ENCODE results near the gene MYO5A.
"Not testable (repeated sequence)": the region's sequence is repeated elsewhere in the genome, so short reads cannot be mapped to it uniquely, and the experiment has no call there.

MYO5A gene

DNA sequence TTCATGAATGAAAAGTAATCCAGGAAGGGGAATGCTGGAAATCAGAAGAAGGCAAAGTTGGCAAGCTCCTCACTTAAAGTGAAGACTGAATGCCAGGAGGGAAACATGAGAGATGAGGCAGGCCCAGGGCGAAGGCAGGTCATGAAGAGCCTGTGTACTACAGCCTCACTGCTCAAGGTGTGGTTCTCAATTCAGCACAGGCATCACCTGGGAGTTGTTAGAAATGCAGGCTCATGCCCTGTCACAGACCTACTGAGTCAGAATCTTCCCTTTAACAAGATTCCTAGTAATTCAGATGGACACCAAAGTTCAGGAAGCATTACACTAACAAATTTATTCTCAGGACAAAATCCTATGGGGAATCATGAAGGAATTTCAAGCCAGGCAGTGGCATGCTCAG lies 14.2 kb downstream of the MYO5A start:
- TF ChIP-seq, protein P1, sequence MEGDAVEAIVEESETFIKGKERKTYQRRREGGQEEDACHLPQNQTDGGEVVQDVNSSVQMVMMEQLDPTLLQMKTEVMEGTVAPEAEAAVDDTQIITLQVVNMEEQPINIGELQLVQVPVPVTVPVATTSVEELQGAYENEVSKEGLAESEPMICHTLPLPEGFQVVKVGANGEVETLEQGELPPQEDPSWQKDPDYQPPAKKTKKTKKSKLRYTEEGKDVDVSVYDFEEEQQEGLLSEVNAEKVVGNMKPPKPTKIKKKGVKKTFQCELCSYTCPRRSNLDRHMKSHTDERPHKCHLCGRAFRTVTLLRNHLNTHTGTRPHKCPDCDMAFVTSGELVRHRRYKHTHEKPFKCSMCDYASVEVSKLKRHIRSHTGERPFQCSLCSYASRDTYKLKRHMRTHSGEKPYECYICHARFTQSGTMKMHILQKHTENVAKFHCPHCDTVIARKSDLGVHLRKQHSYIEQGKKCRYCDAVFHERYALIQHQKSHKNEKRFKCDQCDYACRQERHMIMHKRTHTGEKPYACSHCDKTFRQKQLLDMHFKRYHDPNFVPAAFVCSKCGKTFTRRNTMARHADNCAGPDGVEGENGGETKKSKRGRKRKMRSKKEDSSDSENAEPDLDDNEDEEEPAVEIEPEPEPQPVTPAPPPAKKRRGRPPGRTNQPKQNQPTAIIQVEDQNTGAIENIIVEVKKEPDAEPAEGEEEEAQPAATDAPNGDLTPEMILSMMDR (IDR thresholded peaks at IDR 0.05; ENCODE audit: insufficient read depth, low read depth, low read length, missing control alignments): no peak

DNA sequence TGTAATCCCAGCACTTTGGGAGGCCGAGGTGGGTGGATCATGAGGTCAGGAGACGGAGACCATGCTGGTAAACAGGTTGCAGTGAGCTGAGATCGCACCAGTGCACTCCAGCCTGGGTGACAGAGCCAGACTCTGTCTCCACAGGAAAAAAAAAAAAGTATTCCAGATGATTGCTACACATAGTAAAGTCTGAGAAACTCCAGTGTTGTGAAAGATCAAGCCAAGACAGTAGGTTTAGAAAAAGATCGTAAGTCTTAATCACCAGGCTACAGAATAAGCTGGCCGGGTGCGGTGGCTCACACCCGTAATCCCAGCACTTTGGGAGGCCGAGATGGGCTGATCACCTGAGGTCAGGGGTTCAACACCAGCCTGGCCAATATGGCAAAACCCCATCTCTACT lies 15.8 kb downstream of the MYO5A start:
- peak; percentile 72 for DNase-seq (ENCODE audit: low read depth)
- H3K4me3 ChIP-seq (ENCODE audit: low read length): not testable (repeated sequence)

More for the DNA sequence above, 14.2 kb downstream of the MYO5A start:
- H3K4me3 ChIP-seq (ENCODE audit: low read length): no peak overlapping the region
- peak; percentile 83 for DNase-seq (ENCODE audit: low read depth)

DNA sequence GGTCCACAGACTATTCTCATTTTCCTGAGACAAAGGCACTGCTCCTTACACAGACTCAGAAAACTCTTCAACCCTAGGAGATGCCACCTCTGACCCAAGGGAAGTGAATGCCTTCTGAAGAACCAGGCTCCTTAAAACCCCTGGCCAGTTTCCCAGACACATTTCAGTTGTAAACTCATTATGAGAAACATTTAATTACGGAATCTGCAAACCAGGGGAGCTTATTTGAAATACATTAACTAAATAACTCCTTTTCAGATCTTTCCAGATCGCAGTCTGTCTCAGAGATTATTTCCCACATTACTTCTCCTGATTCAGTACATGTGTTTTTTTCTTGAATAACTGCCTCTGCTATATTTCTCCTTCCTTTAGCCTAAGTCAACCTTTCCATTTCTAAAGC lies 17.6 kb downstream of the MYO5A start:
- H3K4me3 ChIP-seq (ENCODE audit: low read length): no peak overlapping the region
- TF ChIP-seq, protein P1 (IDR thresholded peaks at IDR 0.05; ENCODE audit: insufficient read depth, low read depth, low read length, missing control alignments): no peak
- DNase-seq (ENCODE audit: low read depth): no peak

DNA sequence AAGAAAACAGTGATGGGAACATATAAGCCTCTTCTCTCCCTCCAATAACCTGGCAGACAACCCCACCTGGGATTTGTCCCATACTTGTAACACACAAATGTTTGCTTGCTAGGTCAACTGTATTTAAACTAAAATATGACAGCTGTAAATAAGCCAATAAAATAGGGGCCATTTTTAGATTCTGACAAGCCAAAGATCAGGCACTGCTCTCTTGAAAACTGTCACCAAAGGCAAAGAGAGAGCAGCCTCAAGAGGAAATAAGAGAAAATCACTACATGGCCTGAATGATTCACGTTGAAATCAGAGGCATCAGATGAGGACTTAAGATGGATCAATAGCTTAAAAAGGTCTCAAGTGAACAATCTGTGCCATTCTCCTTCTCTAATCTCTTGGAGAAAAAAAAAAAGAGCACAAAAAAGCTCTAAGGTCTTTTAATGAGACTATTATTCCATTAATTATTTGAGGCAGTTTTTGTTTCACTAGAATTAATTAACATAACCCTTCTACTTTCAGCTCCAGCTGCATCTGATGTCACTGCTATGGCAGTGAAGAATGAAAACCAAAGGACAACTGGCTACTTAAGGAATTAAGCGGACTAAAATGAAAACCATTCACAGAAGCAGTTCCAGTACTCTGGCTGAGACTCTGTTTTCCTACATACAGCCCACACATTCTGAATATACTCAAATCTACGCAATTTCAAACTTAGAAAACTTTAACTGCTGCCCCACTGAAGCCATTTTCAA lies 19.0 kb downstream of the MYO5A start:
- no peak for DNase-seq (ENCODE audit: low read depth)
- TF ChIP-seq, protein P1 (IDR thresholded peaks at IDR 0.05; ENCODE audit: insufficient read depth, low read depth, low read length, missing control alignments): no peak
- H3K4me3 ChIP-seq (ENCODE audit: low read length): no peak overlapping the region

DNA sequence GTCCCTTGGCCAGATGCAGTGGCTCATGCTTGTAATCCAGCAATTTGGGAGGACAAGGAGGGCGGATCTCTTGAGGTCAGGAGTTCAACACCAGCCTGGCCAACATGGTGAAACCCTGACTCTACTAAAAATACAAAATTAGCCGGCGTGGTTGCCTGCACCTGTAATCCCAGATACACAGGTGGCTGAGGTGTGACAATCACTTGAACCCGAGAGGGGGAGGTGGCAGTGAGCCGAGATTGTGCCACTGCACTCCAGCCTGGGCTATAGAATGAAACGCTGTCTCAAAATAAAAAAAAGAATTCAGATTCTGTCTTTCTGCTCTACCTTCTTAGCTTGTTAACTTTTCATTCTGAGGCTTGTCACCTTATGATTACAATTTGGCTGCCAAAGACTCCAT lies 22.1 kb downstream of the MYO5A start:
- TF ChIP-seq, protein P1 (IDR thresholded peaks at IDR 0.05; ENCODE audit: insufficient read depth, low read depth, low read length, missing control alignments): no peak

DNA sequence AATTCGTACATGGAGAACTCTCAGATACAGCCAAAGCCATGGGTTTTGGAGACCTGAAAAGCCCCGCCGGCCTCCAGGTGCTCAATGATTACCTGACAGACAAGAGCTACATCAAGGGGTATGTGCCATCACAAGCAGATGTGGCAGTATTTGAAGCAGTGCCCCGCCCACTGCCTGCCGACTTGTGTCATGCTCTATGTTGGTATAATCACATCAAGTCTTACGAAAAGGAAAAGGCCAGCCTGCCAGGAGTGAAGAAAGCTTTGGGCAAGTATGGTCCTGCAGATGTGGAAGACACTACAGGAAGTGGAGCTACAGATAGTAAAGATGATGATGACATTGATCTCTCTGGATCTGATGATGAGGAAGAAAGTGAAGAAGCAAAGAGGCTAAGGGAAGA lies 23.5 kb downstream of the MYO5A start:
- TF ChIP-seq, protein P1 (IDR thresholded peaks at IDR 0.05; ENCODE audit: insufficient read depth, low read depth, low read length, missing control alignments): no peak
- no peak overlapping the region for H3K4me3 ChIP-seq (ENCODE audit: low read length)
- peak; percentile 91 for DNase-seq (ENCODE audit: low read depth)

More for the DNA sequence above, 22.1 kb downstream of the MYO5A start:
- DNase-seq (ENCODE audit: low read depth): no peak
- H3K4me3 ChIP-seq (ENCODE audit: low read length): no peak overlapping the region

DNA sequence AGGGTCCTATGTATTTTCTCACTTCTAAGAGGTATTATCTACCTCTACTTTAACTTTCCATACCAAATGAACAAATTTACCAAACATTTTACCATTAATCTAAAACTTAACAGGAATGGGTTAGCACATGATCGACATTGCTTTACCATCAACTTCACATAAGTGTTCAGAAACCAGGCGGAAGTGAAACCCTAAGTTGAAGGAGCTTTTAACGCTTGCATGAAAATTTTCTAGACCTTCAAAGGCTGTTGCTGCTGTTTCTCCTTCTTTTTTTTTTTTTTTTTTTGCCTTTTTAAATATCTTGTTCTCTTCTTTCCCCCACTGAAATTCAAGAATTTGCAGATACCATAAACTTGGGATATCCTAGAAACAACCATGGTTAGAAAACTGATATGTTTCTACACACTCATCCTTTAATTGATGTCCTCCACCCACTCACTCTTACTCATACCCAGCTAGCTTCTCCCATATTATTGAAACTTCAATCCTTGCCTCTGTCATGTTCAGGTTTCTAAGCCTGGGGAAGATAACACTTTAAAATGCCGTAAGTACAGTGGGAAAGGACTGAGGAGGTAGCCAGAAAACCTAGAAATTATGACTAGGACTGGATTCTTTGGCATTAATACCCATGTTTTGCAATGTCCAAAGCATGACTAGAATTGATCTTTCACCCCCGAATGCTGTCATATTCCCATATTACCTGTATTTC lies 24.7 kb downstream of the MYO5A start:
- TF ChIP-seq, protein P1 (IDR thresholded peaks at IDR 0.05; ENCODE audit: insufficient read depth, low read depth, low read length, missing control alignments): no peak
- H3K4me3 ChIP-seq (ENCODE audit: low read length): no peak overlapping the region
- DNase-seq (ENCODE audit: low read depth): peak; percentile 85
